Astrocyte of the cerebellum (primary cell): ENCODE measurements around the gene CKLF.

Source experiments
- DNase-seq: peaks from one replicate; pipeline ENCODE4 v3.0.0-alpha.2; 2011; ENCODE audit warnings: low read depth
- H3K4me3 ChIP-seq: 2 replicates; pipeline ENCODE4 v1.5.1; 2011; ENCODE audit warnings: mild to moderate bottlenecking, low read depth, low read length, moderate library complexity
- in situ Hi-C: cut with HindIII; loops from 2 replicates; pipeline ENCODE4 v1.10.0; 2017; ENCODE audit warnings: low sequenced_read_pairs
- TF ChIP-seq, protein P1 (sequence below): IDR thresholded peaks from 2 replicates; pipeline ENCODE4 v1.5.1; 2012; ENCODE audit warnings: low read length, low read depth, moderate library complexity, mild to moderate bottlenecking; ENCODE audit errors: missing control alignments

CKLF gene

GRCh38 chr16:66578651-66579531 is 26.5 kb downstream of the CKLF start, which contains the start of gene CMTM2:
Gene CMTM2 (plus strand): TSS chr16:66579463. CDS start chr16:66579608, 145 bp downstream.
- in situ Hi-C loops, result loop anchor here (25.0 kb wide), 1 partner anchor 167 kb away; no protein-coding TSS in a partner anchor
- TF ChIP-seq, protein P1, sequence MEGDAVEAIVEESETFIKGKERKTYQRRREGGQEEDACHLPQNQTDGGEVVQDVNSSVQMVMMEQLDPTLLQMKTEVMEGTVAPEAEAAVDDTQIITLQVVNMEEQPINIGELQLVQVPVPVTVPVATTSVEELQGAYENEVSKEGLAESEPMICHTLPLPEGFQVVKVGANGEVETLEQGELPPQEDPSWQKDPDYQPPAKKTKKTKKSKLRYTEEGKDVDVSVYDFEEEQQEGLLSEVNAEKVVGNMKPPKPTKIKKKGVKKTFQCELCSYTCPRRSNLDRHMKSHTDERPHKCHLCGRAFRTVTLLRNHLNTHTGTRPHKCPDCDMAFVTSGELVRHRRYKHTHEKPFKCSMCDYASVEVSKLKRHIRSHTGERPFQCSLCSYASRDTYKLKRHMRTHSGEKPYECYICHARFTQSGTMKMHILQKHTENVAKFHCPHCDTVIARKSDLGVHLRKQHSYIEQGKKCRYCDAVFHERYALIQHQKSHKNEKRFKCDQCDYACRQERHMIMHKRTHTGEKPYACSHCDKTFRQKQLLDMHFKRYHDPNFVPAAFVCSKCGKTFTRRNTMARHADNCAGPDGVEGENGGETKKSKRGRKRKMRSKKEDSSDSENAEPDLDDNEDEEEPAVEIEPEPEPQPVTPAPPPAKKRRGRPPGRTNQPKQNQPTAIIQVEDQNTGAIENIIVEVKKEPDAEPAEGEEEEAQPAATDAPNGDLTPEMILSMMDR, result no peak
- no peak for DNase-seq
- no peak within 1 kb of the TSS for H3K4me3 ChIP-seq

DNA sequence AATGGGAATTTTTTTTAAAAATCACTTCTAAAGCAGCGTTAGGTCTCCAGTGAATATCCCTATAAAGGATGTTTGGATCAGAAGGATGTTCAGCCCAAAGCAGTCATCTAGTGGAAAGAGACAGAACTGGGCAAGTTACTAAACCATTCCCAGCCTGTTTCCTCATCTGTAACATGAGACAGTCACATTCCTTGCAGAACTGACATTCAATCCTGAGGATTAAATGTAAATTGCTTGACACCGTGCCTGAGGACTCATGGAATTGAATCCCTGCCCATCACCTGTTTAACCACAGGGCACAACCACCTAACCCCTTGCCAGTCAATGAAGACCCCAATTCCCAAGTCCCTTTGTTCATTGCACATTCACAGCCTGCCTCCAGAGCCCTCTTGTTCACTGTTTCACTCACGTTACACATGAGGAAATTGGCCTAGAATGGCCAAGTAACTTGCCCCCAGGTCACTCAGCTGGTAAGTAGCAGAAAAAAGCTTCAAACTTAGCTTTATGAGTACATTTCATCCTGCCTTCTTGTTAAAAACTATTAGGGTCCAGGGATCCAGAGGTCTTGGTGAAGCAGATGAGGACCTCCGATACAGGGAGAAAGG is 28.3 kb downstream of the CKLF start:
- TF ChIP-seq, protein P1, result peak; percentile 39

GRCh38 chr16:66581246-66581952 is 29.0 kb downstream of the CKLF start:
- no peak overlapping the region for H3K4me3 ChIP-seq
- TF ChIP-seq, protein P1, result no peak
- DNase-seq, result no peak
- in situ Hi-C loops, result loop anchor here (25.0 kb wide), 1 partner anchor 169 kb away; no protein-coding TSS in a partner anchor

More for the DNA sequence above, 28.3 kb downstream of the CKLF start:
- in situ Hi-C loops, result loop anchor here (25.0 kb wide), 1 partner anchor 168 kb away; no protein-coding TSS in a partner anchor
- DNase-seq, result peak; percentile 60
- H3K4me3 ChIP-seq, result no peak overlapping the region

- no peak for DNase-seq
- no peak overlapping the region for H3K4me3 ChIP-seq
- TF ChIP-seq, protein P1, result no peak
- in situ Hi-C loops, result loop anchor here (25.0 kb wide), 1 partner anchor 173 kb away; no protein-coding TSS in a partner anchor
Measured at GRCh38 chr16:66585481-66586239, 33.3 kb downstream of the CKLF start.

DNA sequence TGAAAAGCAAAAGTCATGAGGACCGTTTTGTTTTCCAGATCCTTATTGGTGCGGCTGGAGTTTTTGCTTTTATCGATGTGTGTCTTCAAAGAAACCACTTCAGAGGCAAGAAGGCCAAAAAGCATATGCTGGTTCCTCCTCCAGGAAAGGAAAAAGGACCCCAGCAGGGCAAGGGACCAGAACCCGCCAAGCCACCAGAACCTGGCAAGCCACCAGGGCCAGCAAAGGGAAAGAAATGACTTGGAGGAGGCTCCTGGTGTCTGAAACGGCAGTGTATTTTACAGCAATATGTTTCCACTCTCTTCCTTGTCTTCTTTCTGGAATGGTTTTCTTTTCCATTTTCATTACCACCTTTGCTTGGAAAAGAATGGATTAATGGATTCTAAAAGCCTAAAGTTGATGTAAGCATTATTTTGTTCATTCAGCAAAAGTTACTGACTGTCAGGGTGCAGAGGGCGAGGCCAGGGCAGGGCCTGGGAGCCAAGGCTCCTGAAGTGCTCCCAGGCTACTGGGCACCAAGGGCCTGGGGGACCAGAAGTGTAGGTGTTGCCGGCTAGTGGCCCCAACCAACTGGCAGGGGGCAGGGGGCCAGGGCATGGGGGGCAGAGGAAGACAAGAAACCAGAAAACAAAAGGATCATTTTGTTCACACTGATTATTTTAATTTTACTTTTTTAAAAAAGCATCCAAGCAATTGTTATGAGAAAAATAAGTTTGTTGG is 35.7 kb downstream of the CKLF start:
- in situ Hi-C loops, result loop anchor here (25.0 kb wide), 1 partner anchor 176 kb away; no protein-coding TSS in a partner anchor
- TF ChIP-seq, protein P1, result no peak
- DNase-seq, result no peak
- no peak overlapping the region for H3K4me3 ChIP-seq
